BJ (cell line): ENCODE measurements around the gene ZNG1A. TPM values are rescaled to one million over a fixed set of nuclear protein-coding genes. Genes with fewer than 3 reads are reported as not detected.
"Not testable (repeated sequence)": the region's sequence is repeated elsewhere in the genome, so short reads cannot be mapped to it uniquely, and the experiment has no call there.

Experiments used
- CTCF ChIA-PET: fragments of 350-600 bp; formaldehyde crosslinking; extraction: SDS; loops from one replicate; lab custom pipeline; 2021; ENCODE audit warnings: antibody characterized with exemption, inconsistent platforms; lab: Yijun Ruan, JAX
- POLR2A ChIA-PET: fragments of 300-600 bp; sonication (Branson Sonifier 250); formaldehyde crosslinking; extraction: SDS; loops from one replicate; lab custom pipeline; 2021; ENCODE audit warnings: antibody characterized with exemption; lab: Charles Lee
- DNase-seq: peaks from one replicate; pipeline ENCODE4 v3.0.0-alpha.2; 2011; ENCODE audit warnings: low read depth
- H3K27me3 ChIP-seq: 2 replicates; pipeline ENCODE4 v1.6.0; 2011; ENCODE audit warnings: low read length; ENCODE audit not compliant: control insufficient read depth, insufficient read depth
- H3K36me3 ChIP-seq: 2 replicates; pipeline ENCODE4 v1.5.1; 2011; ENCODE audit warnings: low read length; ENCODE audit not compliant: control insufficient read depth, insufficient read depth
- H3K4me3 ChIP-seq: 2 replicates; pipeline ENCODE4 v1.5.1; 2011; ENCODE audit warnings: low read depth, mild to moderate bottlenecking, control low read depth, low read length
- CTCF ChIP-seq: IDR thresholded peaks from 2 replicates; pipeline ENCODE4 v1.5.1; 2011; ENCODE audit warnings: low read depth, mild to moderate bottlenecking, control low read depth, inconsistent platforms, low read length, moderate library complexity; ENCODE audit not compliant: insufficient read depth
- polyA plus RNA-seq: library from polyadenylated mRNA; depleted of rRNA; stranded (reverse); fragments of >200 nt; gene quantifications from 2 replicates; pipeline ENCODE4 v1.2.3, GENCODE V29; 2011

ZNG1A gene
- polyA plus RNA-seq, 1 experiment = 7.0 TPM

- H3K36me3 ChIP-seq = no peaks in the 10 kb centered on the region
- CTCF ChIA-PET = no interaction called here
- no peak overlapping the region for H3K4me3 ChIP-seq
- peaks cover 8% of the 10 kb centered on the region; the same call in 1 of the 2 replicates for H3K27me3 ChIP-seq
- DNase-seq = no peak
- POLR2A ChIA-PET = no interaction called here
- no peak for TF ChIP-seq CTCF
These were observed 32.7 kb upstream of the ZNG1A start for GRCh38 chr9:211557-211956.

GRCh38 chr9:211036-211435, 32.2 kb upstream of the ZNG1A start:
- no peak for DNase-seq
- Histone ChIP-seq H3K27me3 (peaks cover 5% of the 10 kb centered on the region; the same call in 1 of the 2 replicates), H3K4me3 (no peak overlapping the region), H3K36me3 (no peaks in the 10 kb centered on the region)
- no peak for TF ChIP-seq CTCF
- CTCF ChIA-PET = no interaction called here
- POLR2A ChIA-PET = no interaction called here

GRCh38 chr9:209143-209758, 30.4 kb upstream of the ZNG1A start:
- DNase-seq = no peak
- POLR2A ChIA-PET = no interaction called here
- H3K36me3 ChIP-seq = no peaks in the 10 kb centered on the region
- CTCF ChIA-PET = no interaction called here
- TF ChIP-seq CTCF = no peak
- H3K4me3 ChIP-seq = no peak overlapping the region
- no peaks in the 10 kb centered on the region for H3K27me3 ChIP-seq

GRCh38 chr9:206481-206880, 27.6 kb upstream of the ZNG1A start:
- DNase-seq = no peak
- no peaks in the 10 kb centered on the region for H3K36me3 ChIP-seq
- POLR2A ChIA-PET = no interaction called here
- H3K27me3 ChIP-seq = no peaks in the 10 kb centered on the region
- CTCF ChIA-PET = no interaction called here
- no peak overlapping the region for H3K4me3 ChIP-seq
- TF ChIP-seq CTCF = no peak

- CTCF ChIA-PET, H3K36me3 ChIP-seq, H3K4me3 ChIP-seq, POLR2A ChIA-PET, DNase-seq, H3K27me3 ChIP-seq: not testable (repeated sequence)
These were observed 20.7 kb upstream of the ZNG1A start for GRCh38 chr9:199601-200000.

- POLR2A ChIA-PET, H3K27me3 ChIP-seq, H3K36me3 ChIP-seq, CTCF ChIA-PET, DNase-seq: not testable (repeated sequence)
- peak overlapping the region; percentile 42 for H3K4me3 ChIP-seq
These were observed 573 bp downstream of the ZNG1A start for GRCh38 chr9:178140-178825.

- H3K4me3 ChIP-seq, DNase-seq, H3K36me3 ChIP-seq, POLR2A ChIA-PET, H3K27me3 ChIP-seq, CTCF ChIA-PET: not testable (repeated sequence)
These were observed 9.1 kb downstream of the ZNG1A start for GRCh38 chr9:169757-170156.

GRCh38 chr9:159871-160270, 19.0 kb downstream of the ZNG1A start:
- POLR2A ChIA-PET, H3K4me3 ChIP-seq, CTCF ChIA-PET, H3K36me3 ChIP-seq, H3K27me3 ChIP-seq, DNase-seq: not testable (repeated sequence)

GRCh38 chr9:151173-151572, 27.7 kb downstream of the ZNG1A start:
- DNase-seq, H3K27me3 ChIP-seq, CTCF ChIA-PET, H3K4me3 ChIP-seq, H3K36me3 ChIP-seq, POLR2A ChIA-PET: not testable (repeated sequence)
